ENCODE results near the gene NANOG. TPM values are rescaled to one million over a fixed set of nuclear protein-coding genes. Genes with fewer than 3 reads are reported as not detected.

Gene NANOG
- total RNA-seq, 1 donor from 2014 or later, result not detected

Small RNA genes lying within 50 kb of the gene (small RNA-seq; reads per million reads assigned to genes)
- not detected for gene RF00019

Other genes starting within 250 kb of the NANOG start
- gene APOBEC1, start 123.5 kb upstream of the NANOG start, total RNA-seq, result not detected
- gene GDF3, start 93.6 kb upstream of the NANOG start, total RNA-seq, result not detected
- gene DPPA3, start 78.0 kb upstream of the NANOG start, total RNA-seq, result not detected
- not detected for gene CLEC4C, start 42.0 kb upstream of the NANOG start, total RNA-seq
- not detected for gene NANOGNB, start 24.2 kb upstream of the NANOG start, total RNA-seq
- gene SLC2A14, start 83.5 kb downstream of the NANOG start, total RNA-seq, result not detected
- 57.1 TPM for gene SLC2A3, start 146.8 kb downstream of the NANOG start, total RNA-seq
- gene FOXJ2, start 243.3 kb downstream of the NANOG start, total RNA-seq, result 7.3 TPM

Measured in occipital lobe (tissue), 2 donors.